Measurements from ENCODE around the gene RIN3.
"Not testable (repeated sequence)": the region's sequence is repeated elsewhere in the genome, so short reads cannot be mapped to it uniquely, and the experiment has no call there.

RIN3 gene

DNA sequence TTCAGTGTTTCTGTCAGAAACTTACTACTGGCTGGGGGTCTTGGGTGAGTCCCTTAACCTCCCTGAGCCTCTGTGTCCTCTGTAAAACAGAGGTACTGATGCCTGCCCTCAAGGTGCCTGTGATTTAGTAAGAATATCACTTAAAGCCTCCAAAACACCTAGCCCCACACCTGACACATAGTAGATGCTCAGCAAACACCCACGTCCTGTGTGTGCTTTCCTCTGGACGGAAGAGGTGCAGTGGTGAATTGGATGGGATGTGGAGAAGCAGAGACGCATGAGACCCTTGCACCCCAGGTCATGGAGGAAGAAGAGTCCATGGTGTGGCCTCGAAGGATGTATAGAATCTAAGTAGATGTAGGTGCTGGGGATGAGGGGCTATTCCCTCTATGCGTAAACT, 124.3 kb downstream of the RIN3 start:
- no peak for DNase-seq (ENCODE audit: low read depth)
- TF ChIP-seq, protein P1, sequence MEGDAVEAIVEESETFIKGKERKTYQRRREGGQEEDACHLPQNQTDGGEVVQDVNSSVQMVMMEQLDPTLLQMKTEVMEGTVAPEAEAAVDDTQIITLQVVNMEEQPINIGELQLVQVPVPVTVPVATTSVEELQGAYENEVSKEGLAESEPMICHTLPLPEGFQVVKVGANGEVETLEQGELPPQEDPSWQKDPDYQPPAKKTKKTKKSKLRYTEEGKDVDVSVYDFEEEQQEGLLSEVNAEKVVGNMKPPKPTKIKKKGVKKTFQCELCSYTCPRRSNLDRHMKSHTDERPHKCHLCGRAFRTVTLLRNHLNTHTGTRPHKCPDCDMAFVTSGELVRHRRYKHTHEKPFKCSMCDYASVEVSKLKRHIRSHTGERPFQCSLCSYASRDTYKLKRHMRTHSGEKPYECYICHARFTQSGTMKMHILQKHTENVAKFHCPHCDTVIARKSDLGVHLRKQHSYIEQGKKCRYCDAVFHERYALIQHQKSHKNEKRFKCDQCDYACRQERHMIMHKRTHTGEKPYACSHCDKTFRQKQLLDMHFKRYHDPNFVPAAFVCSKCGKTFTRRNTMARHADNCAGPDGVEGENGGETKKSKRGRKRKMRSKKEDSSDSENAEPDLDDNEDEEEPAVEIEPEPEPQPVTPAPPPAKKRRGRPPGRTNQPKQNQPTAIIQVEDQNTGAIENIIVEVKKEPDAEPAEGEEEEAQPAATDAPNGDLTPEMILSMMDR (conservative IDR thresholded peaks at IDR 0.05; ENCODE audit: control insufficient read depth, insufficient read depth, low read depth, low read length) = no peak
- H3K4me3 ChIP-seq (ENCODE audit: control insufficient read depth, low read depth, low read length) = no peak overlapping the region

DNA sequence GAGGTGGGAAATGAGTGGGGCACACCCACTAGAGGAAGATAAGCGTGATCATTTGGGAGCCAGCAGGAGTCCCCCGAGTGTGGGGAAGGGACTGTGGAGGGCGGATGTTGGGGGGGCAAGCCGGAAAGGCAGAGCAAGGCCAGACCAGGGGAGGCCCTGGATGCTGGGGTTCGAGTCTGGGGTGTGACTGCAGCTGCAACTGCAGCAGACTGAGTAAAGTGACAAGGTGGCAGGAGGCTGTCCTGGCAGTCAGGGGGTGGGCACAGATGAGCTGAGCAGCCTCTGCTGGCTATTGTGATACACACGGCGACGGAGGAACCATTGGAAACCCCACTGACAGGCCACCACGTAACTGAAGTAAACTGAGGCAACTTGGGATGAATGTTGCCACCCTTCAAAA, 124.7 kb downstream of the RIN3 start:
- TF ChIP-seq, protein P1 (conservative IDR thresholded peaks at IDR 0.05; ENCODE audit: control insufficient read depth, insufficient read depth, low read depth, low read length) = no peak
- DNase-seq (ENCODE audit: low read depth) = no peak
- H3K4me3 ChIP-seq (ENCODE audit: control insufficient read depth, low read depth, low read length) = no peak overlapping the region

DNA sequence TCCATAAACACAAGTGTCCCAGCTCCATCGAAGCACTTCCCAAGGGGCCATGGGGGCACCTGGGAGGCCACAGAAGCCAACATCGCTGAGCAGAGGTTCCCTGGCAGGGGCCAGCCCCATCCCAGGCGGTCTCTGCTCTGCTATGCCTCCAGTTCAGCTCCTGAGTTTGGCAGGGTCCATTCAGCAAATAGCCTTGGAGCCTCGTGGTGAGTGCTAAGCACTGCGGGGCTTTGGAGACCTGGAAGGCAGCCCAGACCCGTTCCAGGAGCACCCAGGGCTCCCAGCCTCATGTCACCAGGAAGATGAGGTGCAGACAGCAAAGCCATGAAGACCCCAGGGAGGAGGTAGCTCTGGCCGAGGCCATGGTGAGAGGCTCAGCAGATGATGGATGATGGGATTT, 125.3 kb downstream of the RIN3 start:
- TF ChIP-seq, protein P1 (conservative IDR thresholded peaks at IDR 0.05; ENCODE audit: control insufficient read depth, insufficient read depth, low read depth, low read length) = no peak
- no peak overlapping the region for H3K4me3 ChIP-seq (ENCODE audit: control insufficient read depth, low read depth, low read length)
- no peak for DNase-seq (ENCODE audit: low read depth)

DNA sequence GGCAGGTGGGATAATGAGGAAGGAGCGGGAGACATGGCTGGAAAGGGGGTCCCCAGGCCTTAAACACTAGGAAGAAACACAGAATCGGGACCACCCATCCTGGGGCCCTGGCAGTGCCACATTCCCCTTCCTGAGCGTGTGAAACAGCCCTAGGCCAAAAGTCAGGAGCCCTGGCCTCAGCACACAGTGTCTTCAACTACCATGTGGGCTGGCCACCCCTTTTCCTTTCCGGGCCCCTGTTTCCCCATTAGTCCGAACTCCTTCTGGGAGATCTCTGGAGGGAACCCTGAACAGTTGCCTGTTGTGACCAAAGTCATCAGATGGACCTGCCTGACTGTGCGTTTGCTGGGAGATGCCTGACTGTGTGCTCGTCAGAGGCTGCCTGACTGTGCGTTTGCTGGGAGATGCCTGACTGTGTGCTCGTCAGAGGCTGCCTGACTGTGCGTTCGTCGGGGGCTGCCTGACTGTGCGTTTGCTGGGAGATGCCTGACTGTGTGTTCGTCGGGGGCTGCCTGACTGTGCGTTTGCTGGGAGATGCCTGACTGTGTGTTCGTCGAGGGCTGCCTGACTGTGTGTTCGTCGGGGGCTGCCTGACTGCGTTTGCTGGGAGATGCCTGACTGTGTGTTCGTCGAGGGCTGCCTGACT, 126.0 kb downstream of the RIN3 start:
- H3K4me3 ChIP-seq (ENCODE audit: control insufficient read depth, low read depth, low read length); DNase-seq (ENCODE audit: low read depth): not testable (repeated sequence)

DNA sequence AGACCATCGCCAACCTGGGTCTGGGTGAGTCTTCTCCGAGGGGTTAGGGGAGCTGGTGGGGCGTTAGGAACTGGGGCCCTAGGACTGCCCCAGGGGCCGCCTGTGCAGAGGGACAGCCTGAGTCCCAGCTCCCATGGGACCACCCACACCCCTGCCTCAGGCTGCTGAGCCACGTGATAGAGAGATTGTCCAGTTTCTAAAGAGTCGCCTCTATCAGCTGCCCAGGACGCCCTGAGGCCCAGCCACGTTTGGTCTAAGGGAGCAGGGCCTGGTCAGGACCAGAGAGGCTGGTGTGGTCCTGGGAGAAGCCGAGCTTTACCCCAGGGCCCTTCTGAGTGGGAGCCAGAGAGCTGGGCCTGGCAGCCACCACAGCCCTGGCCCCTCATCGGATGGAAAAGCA, 127.7 kb downstream of the RIN3 start:
- DNase-seq (ENCODE audit: low read depth) = no peak
- H3K4me3 ChIP-seq (ENCODE audit: control insufficient read depth, low read depth, low read length) = no peak overlapping the region
- TF ChIP-seq, protein P1 (conservative IDR thresholded peaks at IDR 0.05; ENCODE audit: control insufficient read depth, insufficient read depth, low read depth, low read length) = no peak

DNA sequence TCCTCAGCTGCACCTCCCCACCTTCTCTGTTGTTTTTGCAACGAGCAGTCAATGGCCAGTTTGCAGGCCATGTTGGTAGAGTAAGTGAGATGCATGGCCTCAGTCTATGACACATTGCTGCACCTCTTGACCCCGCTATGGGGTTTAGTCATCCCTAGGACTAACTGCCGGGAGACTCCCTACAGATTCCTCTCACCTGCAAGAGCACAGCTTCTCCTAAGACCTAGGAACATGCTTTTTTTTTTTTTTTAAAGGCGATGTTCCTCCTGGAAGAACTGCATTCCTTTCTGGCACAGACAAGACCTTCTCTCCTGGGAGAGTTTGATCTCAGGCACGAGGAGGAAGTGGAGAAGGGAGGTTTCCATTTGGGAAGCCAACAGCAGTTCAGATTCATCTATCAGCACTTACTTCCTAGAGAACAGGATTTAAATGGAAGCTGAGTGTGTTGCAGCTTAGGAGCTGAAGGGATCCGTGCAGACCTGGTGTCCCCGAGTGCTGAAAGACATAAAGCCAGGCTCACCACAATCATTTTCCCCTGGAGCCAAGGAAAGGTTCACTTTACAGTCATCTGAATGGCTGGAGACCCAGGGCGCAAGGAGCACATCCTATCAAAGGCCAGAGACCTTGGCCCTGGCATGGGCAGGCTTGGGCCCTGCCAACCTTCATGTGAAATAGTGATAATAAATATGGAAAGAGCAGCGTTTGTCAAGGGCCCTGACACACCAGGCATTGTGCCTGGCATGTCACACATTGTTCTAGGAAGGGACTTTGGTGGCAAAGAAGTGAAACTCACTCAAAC, 130.8 kb downstream of the RIN3 start:
- peak; percentile 85 for DNase-seq (ENCODE audit: low read depth)
- no peak overlapping the region for H3K4me3 ChIP-seq (ENCODE audit: control insufficient read depth, low read depth, low read length)
- TF ChIP-seq, protein P1 (conservative IDR thresholded peaks at IDR 0.05; ENCODE audit: control insufficient read depth, insufficient read depth, low read depth, low read length) = no peak

DNA sequence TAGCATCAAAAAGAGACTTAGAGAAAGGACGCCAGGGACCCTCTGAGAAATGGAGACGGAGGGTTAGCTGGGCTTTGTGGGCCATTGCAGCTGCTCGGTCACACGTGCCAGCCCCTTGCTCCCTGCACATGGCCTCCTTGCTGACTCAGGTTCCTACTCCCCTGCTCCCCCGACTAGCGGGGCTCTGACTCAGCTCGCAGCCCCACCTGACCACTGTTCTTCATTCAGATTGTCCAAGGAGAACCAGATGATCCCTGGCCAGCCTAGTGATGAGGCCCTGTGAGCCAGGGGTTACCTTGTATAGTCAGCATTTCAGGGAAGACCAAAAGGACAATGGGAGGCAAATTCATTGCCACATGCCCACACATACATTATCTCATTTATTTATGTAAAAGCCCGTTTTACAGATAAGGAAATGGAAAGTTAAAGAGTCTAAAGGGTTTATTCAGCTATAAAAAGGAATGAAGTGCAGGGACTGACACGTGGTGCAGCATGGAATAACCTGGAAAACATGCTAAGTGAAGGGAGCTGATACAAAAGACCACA, 131.5 kb downstream of the RIN3 start:
- H3K4me3 ChIP-seq (ENCODE audit: control insufficient read depth, low read depth, low read length) = no peak overlapping the region
- TF ChIP-seq, protein P1 (conservative IDR thresholded peaks at IDR 0.05; ENCODE audit: control insufficient read depth, insufficient read depth, low read depth, low read length) = no peak

More for the DNA sequence above, 131.5 kb downstream of the RIN3 start:
- DNase-seq (ENCODE audit: low read depth) = no peak

Measured in fibroblast of mammary gland (primary cell).